PC-9 (cell line): Measurements from ENCODE around the gene CUEDC2. TPM values are rescaled to one million over a fixed set of nuclear protein-coding genes. Genes with fewer than 3 reads are reported as not detected.

Experiments
- BruUV-seq: library from RNA; stranded (reverse); fragments of 400-500 nt; replicated peaks from 2 replicates; lab custom pipeline; 2021; lab: Mats Ljungman, UMichigan
- CTCF ChIA-PET: fragments of 300-600 bp; sonication (Branson Sonifier 250); formaldehyde crosslinking; loops from one replicate; lab custom pipeline; 2022; ENCODE audit warnings: antibody characterized with exemption; lab: Charles Lee
- POLR2A ChIA-PET: fragments of 300-600 bp; sonication (Branson Sonifier 250); formaldehyde crosslinking; loops from one replicate; lab custom pipeline; 2022; ENCODE audit warnings: antibody characterized with exemption; ENCODE audit not compliant: unreplicated experiment; lab: Charles Lee
- DNase-seq, 2 experiments: peaks; one replicate each; pipeline versions ENCODE4 v3.0.0 to v3.0.0-alpha.2; 2015 to 2022; ENCODE audit warnings: mixed read lengths in 1 of 2
- H2AFZ ChIP-seq: fragments of 200-600 bp; sonication (generic); 2 replicates; pipeline ENCODE4 v1.8.1; 2017; ENCODE audit warnings: antibody characterized with exemption
- H3F3A ChIP-seq: fragments of 200-600 bp; sonication (generic); 2 replicates; pipeline ENCODE4 v1.8.1; 2017; ENCODE audit warnings: antibody characterized with exemption, mild to moderate bottlenecking, low read depth; ENCODE audit not compliant: insufficient read depth
- H3K27ac ChIP-seq: fragments of 200-600 bp; sonication (generic); 2 replicates; pipeline ENCODE4 v1.6.1; 2016; ENCODE audit warnings: mixed run types
- H3K27me3 ChIP-seq: fragments of 200-600 bp; sonication (generic); 2 replicates; pipeline ENCODE4 v1.6.1; 2016; ENCODE audit warnings: low read depth, mixed run types; ENCODE audit not compliant: insufficient read depth
- H3K36me3 ChIP-seq: fragments of 200-600 bp; sonication (generic); 2 replicates; pipeline ENCODE4 v1.6.1; 2016; ENCODE audit warnings: low read depth, mixed run types
- H3K4me1 ChIP-seq: fragments of 200-600 bp; sonication (generic); replicated peaks from 2 replicates; pipeline ENCODE4 v1.6.1; 2016; ENCODE audit warnings: mixed run types; ENCODE audit not compliant: insufficient read depth
- H3K4me2 ChIP-seq: fragments of 200-600 bp; sonication (generic); 2 replicates; pipeline ENCODE4 v1.6.1; 2017; ENCODE audit warnings: mixed run types
- H3K4me3 ChIP-seq: fragments of 200-600 bp; sonication (generic); 2 replicates; pipeline ENCODE4 v1.6.1; 2016; ENCODE audit warnings: mixed run types
- H3K79me2 ChIP-seq: fragments of 200-600 bp; sonication (generic); 2 replicates; pipeline ENCODE4 v1.6.1; 2017; ENCODE audit warnings: low read depth, mixed run types
- H3K9me2 ChIP-seq: fragments of 200-600 bp; sonication (generic); 2 replicates; pipeline ENCODE4 v1.8.1; 2017; ENCODE audit warnings: mild to moderate bottlenecking; ENCODE audit not compliant: insufficient read depth
- H3K9me3 ChIP-seq: fragments of 200-600 bp; sonication (generic); 2 replicates; pipeline ENCODE4 v1.8.1; 2016; ENCODE audit warnings: low read depth; ENCODE audit not compliant: insufficient read depth
- H4K20me1 ChIP-seq: fragments of 200-600 bp; sonication (generic); 2 replicates; pipeline ENCODE4 v1.8.1; 2017; ENCODE audit not compliant: insufficient read depth
- EZH2 ChIP-seq: fragments of 200-600 bp; sonication (generic); IDR thresholded peaks from 2 replicates; pipeline ENCODE4 v1.8.0; 2017; ENCODE audit warnings: antibody characterized with exemption, low read depth
- intact Hi-C: fragments of 100-400 bp; cut with micrococcal nuclease; formaldehyde crosslinking; loops from one replicate; pipeline ENCODE4 v1.10.0; 2022; ENCODE audit not compliant: unreplicated experiment
- total RNA-seq: library from RNA; stranded (reverse); gene quantifications from 2 replicates; pipeline ENCODE4 v1.2.3, GENCODE V29; 2021
- TF ChIP-seq, protein P1 (sequence below): fragments of 200-600 bp; sonication (generic); conservative IDR thresholded peaks from 2 replicates; pipeline ENCODE4 v1.6.1; 2017; ENCODE audit warnings: mixed run types, antibody characterized with exemption, mild to moderate bottlenecking, moderate library complexity

Gene CUEDC2
- total RNA-seq, 1 experiment from 2014 or later: 46.2 TPM

DNA sequence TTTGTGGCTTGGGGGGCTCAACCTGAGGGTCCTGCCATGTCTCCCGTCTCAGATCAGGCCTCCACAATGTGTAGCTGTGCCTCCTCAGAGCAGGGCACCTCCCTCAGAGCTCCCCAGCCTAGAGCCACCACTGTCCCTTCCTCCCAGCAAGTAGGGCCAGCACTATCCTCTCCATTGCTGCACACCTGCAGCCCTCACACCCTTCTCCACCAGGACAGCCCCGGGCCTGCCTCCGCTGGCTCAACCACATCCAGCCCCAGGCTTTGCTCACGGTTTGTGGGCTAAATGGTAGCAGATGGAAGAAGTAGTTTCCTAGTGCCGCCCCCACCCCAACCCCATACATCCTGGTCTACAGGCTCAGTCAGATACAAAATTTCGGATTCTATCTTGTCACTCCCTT is 26.7 kb downstream of the CUEDC2 start:
- H3K27ac ChIP-seq: no peak overlapping the region
- no peak overlapping the region for H2AFZ ChIP-seq
- no TSS peak for BruUV-seq
- ChIA-PET CTCF (no interaction called here), POLR2A (no interaction called here)
- H3F3A ChIP-seq: peaks cover 4% of the 10 kb centered on the region; the same call in 1 of the 2 replicates
- H3K79me2 ChIP-seq: no peaks in the 10 kb centered on the region
- H3K9me3 ChIP-seq: no peaks in the 10 kb centered on the region
- DNase-seq: no peak
- H3K36me3 ChIP-seq: no peaks in the 10 kb centered on the region
- peaks cover 13% of the 10 kb centered on the region for H3K4me1 ChIP-seq
- peaks cover 11% of the 10 kb centered on the region; the same call in 1 of the 2 replicates for H3K27me3 ChIP-seq
- intact Hi-C loops: no loop called here
- H3K4me2 ChIP-seq: no peak overlapping the region
- no peaks in the 10 kb centered on the region for H3K9me2 ChIP-seq
- H3K4me3 ChIP-seq: no peak overlapping the region
- TF ChIP-seq, protein P1, sequence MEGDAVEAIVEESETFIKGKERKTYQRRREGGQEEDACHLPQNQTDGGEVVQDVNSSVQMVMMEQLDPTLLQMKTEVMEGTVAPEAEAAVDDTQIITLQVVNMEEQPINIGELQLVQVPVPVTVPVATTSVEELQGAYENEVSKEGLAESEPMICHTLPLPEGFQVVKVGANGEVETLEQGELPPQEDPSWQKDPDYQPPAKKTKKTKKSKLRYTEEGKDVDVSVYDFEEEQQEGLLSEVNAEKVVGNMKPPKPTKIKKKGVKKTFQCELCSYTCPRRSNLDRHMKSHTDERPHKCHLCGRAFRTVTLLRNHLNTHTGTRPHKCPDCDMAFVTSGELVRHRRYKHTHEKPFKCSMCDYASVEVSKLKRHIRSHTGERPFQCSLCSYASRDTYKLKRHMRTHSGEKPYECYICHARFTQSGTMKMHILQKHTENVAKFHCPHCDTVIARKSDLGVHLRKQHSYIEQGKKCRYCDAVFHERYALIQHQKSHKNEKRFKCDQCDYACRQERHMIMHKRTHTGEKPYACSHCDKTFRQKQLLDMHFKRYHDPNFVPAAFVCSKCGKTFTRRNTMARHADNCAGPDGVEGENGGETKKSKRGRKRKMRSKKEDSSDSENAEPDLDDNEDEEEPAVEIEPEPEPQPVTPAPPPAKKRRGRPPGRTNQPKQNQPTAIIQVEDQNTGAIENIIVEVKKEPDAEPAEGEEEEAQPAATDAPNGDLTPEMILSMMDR: no peak
- no peak for TF ChIP-seq EZH2
- no peaks in the 10 kb centered on the region for H4K20me1 ChIP-seq

DNA sequence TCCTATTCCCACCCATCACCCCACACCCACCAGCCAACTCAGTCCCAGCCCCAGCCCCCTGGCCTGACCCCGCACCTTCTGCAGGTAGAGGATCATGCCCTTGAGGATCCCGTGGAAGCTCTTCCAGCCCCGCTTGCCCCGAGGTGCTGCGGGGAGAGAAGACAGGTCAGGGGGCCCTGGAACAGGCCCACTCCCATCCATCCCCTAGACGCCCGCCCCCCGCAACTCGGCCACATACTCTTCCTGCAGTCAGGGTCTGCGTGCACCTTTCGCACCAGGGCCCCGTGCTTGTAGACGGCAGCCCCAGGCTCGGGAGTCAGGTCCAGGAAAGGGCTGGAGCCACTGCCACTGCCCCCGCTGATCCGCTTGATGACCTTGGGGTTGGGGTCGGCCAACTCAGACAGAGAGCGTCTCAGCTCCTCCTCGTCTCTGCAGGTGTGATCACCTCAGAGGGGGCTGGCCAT is 27.2 kb downstream of the CUEDC2 start:
- no peaks in the 10 kb centered on the region for H4K20me1 ChIP-seq
- no peak for TF ChIP-seq EZH2
- TF ChIP-seq, protein P1: no peak
- DNase-seq: no peak
- peaks cover 13% of the 10 kb centered on the region for H3K4me1 ChIP-seq
- no peak overlapping the region for H3K27ac ChIP-seq
- H3K9me3 ChIP-seq: no peaks in the 10 kb centered on the region
- intact Hi-C loops: no loop called here
- no TSS peak for BruUV-seq
- H2AFZ ChIP-seq: no peak overlapping the region
- H3K27me3 ChIP-seq: peaks cover 6% of the 10 kb centered on the region; the same call in 1 of the 2 replicates
- H3K36me3 ChIP-seq: no peaks in the 10 kb centered on the region
- H3F3A ChIP-seq: peaks cover 4% of the 10 kb centered on the region; the same call in 1 of the 2 replicates
- H3K4me3 ChIP-seq: no peak overlapping the region
- CTCF ChIA-PET: interaction anchor here (0.6 kb wide), 1 partner anchor 9 kb away, joined by 4 read pairs; the partner anchor contains the start of gene NFKB2
- POLR2A ChIA-PET: no interaction called here
- H3K4me2 ChIP-seq: no peak overlapping the region
- H3K79me2 ChIP-seq: no peaks in the 10 kb centered on the region
- H3K9me2 ChIP-seq: no peaks in the 10 kb centered on the region

DNA sequence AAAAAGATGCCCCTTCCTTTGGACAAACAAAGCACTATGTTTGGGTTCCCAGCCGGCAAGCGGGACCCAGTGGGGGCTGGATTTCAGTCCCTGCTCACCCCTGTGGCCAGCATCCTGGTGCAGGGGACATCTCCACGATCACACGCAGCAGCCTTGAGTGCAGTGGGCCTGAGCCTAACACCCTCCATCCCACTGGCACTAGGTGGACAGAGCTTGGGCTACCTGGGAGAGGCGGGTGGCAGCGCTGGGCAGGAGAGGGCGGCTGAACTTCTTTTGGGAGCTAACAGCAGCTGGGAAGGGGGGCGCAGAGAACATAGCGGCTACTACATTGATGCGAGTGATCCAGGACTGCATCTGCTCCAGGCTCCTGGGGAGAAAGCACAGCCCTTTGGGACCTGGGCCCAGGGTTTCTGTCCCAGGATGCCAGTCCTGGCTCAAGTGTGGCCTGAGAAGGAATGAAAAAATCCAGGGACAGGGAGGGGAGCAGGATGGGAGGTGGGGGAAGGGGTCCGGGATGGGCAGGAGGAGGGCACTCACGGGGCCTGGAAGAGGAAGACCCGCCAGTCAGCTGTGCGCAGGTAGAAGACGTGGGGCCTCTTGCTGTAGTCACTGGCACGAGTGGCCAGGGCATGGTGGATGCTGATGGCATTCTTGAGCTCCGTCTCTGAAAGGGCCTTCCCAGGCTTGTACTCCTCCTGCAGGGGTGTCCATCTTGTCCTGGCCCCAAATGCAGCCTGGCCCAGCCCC is 27.8 kb downstream of the CUEDC2 start:
- no peak overlapping the region for H3K4me2 ChIP-seq

More for the DNA sequence above, 27.8 kb downstream of the CUEDC2 start:
- Histone ChIP-seq H3K79me2 (no peaks in the 10 kb centered on the region), H3K4me3 (no peak overlapping the region), H3K9me2 (no peaks in the 10 kb centered on the region), H3K27ac (no peak overlapping the region), H3F3A (peaks cover 4% of the 10 kb centered on the region; the same call in 1 of the 2 replicates), H3K9me3 (no peaks in the 10 kb centered on the region), H3K27me3 (no peaks in the 10 kb centered on the region), H2AFZ (no peak overlapping the region), H3K36me3 (no peaks in the 10 kb centered on the region), H3K4me1 (peaks cover 13% of the 10 kb centered on the region), H4K20me1 (no peaks in the 10 kb centered on the region)
- ChIA-PET CTCF (interaction anchor here (0.6 to 0.8 kb wide), 2 partner anchors 9 to 15 kb away, joined by 4 to 6 read pairs; partner anchors contain the start of gene NFKB2), POLR2A (no interaction called here)
- no TSS peak for BruUV-seq
- intact Hi-C loops: no loop called here
- no peak for TF ChIP-seq EZH2
- TF ChIP-seq, protein P1: no peak
- DNase-seq: no peak
